Effector memory CD8-positive, alpha-beta T cell (primary cell): ENCODE measurements around the gene GPATCH8.
"Not testable (repeated sequence)": the region's sequence is repeated elsewhere in the genome, so short reads cannot be mapped to it uniquely, and the experiment has no call there.

Experiments used
- ATAC-seq: fragments of 150-1000 bp; cut with Tn5 transposase; replicated peaks from 2 replicates; pipeline ENCODE4 v1.10.0; 2021; ENCODE audit warnings: mild to moderate bottlenecking, moderate library complexity
- DNase-seq, 3 experiments: peaks; one replicate each; pipeline ENCODE4 v3.0.0; 2021
- H3K27ac Mint-ChIP-seq, 2 donors: one replicate each; pipeline ENCODE4 v1.8.0; 2022; ENCODE audit warnings: mild to moderate bottlenecking in 2 of 2, mixed read lengths in 2 of 2, moderate library complexity in 2 of 2
- H3K27me3 Mint-ChIP-seq, 2 donors: one replicate each; pipeline ENCODE4 v1.8.0; 2022; ENCODE audit warnings: mixed read lengths in 2 of 2
- H3K36me3 Mint-ChIP-seq: one replicate; pipeline ENCODE4 v1.8.0; 2022; ENCODE audit warnings: mild to moderate bottlenecking, moderate library complexity, mixed read lengths; ENCODE audit not compliant: insufficient read depth
- H3K4me1 Mint-ChIP-seq, 2 donors: one replicate each; pipeline ENCODE4 v1.8.0; 2022; ENCODE audit warnings: low read depth in 2 of 2, mixed read lengths in 2 of 2
- H3K4me3 Mint-ChIP-seq, 2 donors: one replicate each; pipeline ENCODE4 v1.8.0; 2022; ENCODE audit warnings: mild to moderate bottlenecking in 2 of 2, mixed read lengths in 2 of 2, moderate library complexity in 2 of 2
- H3K9me3 Mint-ChIP-seq, 2 donors: one replicate each; pipeline ENCODE4 v1.8.0; 2022; ENCODE audit warnings: mixed read lengths in 2 of 2

The GPATCH8 gene

GRCh38 chr17:44414394-44415155, 88.6 kb downstream of the GPATCH8 start:
- H3K27ac Mint-ChIP-seq, result no peak overlapping the region
- DNase-seq (no peak), ATAC-seq (no peak)
- H3K9me3 Mint-ChIP-seq, result no peaks in the 10 kb centered on the region
- no peaks in the 10 kb centered on the region for H3K27me3 Mint-ChIP-seq
- no peak overlapping the region for H3K4me3 Mint-ChIP-seq
- H3K36me3 Mint-ChIP-seq, result peaks cover 30% of the 10 kb centered on the region
- peaks cover 0 to under 1% of the 10 kb centered on the region in 2 donors for H3K4me1 Mint-ChIP-seq

GRCh38 chr17:44409309-44410028, 93.7 kb downstream of the GPATCH8 start:
- no peaks in the 10 kb centered on the region for H3K9me3 Mint-ChIP-seq
- H3K36me3 Mint-ChIP-seq, result peaks cover 28% of the 10 kb centered on the region
- no peak overlapping the region for H3K27ac Mint-ChIP-seq
- H3K4me1 Mint-ChIP-seq, result peaks cover 0 to 7% of the 10 kb centered on the region in 2 donors
- DNase-seq (no peak), ATAC-seq (no peak)
- no peaks in the 10 kb centered on the region for H3K27me3 Mint-ChIP-seq
- H3K4me3 Mint-ChIP-seq, result no peak overlapping the region

- no peak overlapping the region for H3K27ac Mint-ChIP-seq
These were observed 94.4 kb downstream of the GPATCH8 start for GRCh38 chr17:44408786-44409185.

GRCh38 chr17:44402564-44403172, 100.5 kb downstream of the GPATCH8 start:
- Mint-ChIP-seq H3K4me3 (no peak overlapping the region), H3K4me1 (peaks cover 0 to 4% of the 10 kb centered on the region in 2 donors), H3K27me3 (no peaks in the 10 kb centered on the region), H3K27ac (no peak overlapping the region), H3K9me3 (no peaks in the 10 kb centered on the region), H3K36me3 (peaks cover 61% of the 10 kb centered on the region)
- DNase-seq (no peak), ATAC-seq (no peak)

More at GRCh38 chr17:44408786-44409185, 94.4 kb downstream of the GPATCH8 start:
- no peaks in the 10 kb centered on the region for H3K9me3 Mint-ChIP-seq
- no peak overlapping the region for H3K4me3 Mint-ChIP-seq
- peaks cover 30% of the 10 kb centered on the region for H3K36me3 Mint-ChIP-seq
- no peaks in the 10 kb centered on the region for H3K27me3 Mint-ChIP-seq
- DNase-seq, result no peak
- H3K4me1 Mint-ChIP-seq, result peaks cover 0 to 7% of the 10 kb centered on the region in 2 donors
- no peak for ATAC-seq

- ATAC-seq (no peak), DNase-seq (no peak)
- peaks cover 52% of the 10 kb centered on the region for H3K36me3 Mint-ChIP-seq
- H3K4me3 Mint-ChIP-seq, result no peak overlapping the region
- H3K4me1 Mint-ChIP-seq, result peaks cover 3 to 4% of the 10 kb centered on the region in 2 donors
- H3K9me3 Mint-ChIP-seq, result no peaks in the 10 kb centered on the region
- H3K27ac Mint-ChIP-seq, result peak overlapping the region in 1 of 2 donors; percentile 32
- no peaks in the 10 kb centered on the region for H3K27me3 Mint-ChIP-seq
These were observed 102.9 kb downstream of the GPATCH8 start for GRCh38 chr17:44400226-44400847.

GRCh38 chr17:44398692-44399691, 104.2 kb downstream of the GPATCH8 start:
- no peak for ATAC-seq
- Mint-ChIP-seq H3K4me3 (no peak overlapping the region), H3K4me1 (peaks cover 3 to 4% of the 10 kb centered on the region in 2 donors), H3K36me3 (peaks cover 39% of the 10 kb centered on the region), H3K27me3 (no peaks in the 10 kb centered on the region), H3K27ac (peak overlapping the region; percentile 51 to 68), H3K9me3 (no peaks in the 10 kb centered on the region)
- DNase-seq, result no peak

GRCh38 chr17:44397479-44398440, 105.4 kb downstream of the GPATCH8 start:
- H3K27ac Mint-ChIP-seq, result peak overlapping the region; percentile 27 to 52

GRCh38 chr17:44396946-44397345, 106.3 kb downstream of the GPATCH8 start:
- Mint-ChIP-seq H3K27me3 (no peaks in the 10 kb centered on the region), H3K4me1 (peaks cover 3 to 4% of the 10 kb centered on the region in 2 donors), H3K36me3 (peaks cover 25% of the 10 kb centered on the region), H3K4me3 (no peak overlapping the region), H3K9me3 (no peaks in the 10 kb centered on the region), H3K27ac (peak overlapping the region in 1 of 2 donors; percentile 77)
- ATAC-seq, result no peak
- DNase-seq, result no peak

More at GRCh38 chr17:44397479-44398440, 105.4 kb downstream of the GPATCH8 start:
- DNase-seq (no peak), ATAC-seq (no peak)
- peaks cover 3 to 4% of the 10 kb centered on the region in 2 donors for H3K4me1 Mint-ChIP-seq
- no peaks in the 10 kb centered on the region for H3K27me3 Mint-ChIP-seq
- H3K9me3 Mint-ChIP-seq, result no peaks in the 10 kb centered on the region
- H3K4me3 Mint-ChIP-seq, result no peak overlapping the region
- H3K36me3 Mint-ChIP-seq, result peaks cover 33% of the 10 kb centered on the region

- Mint-ChIP-seq H3K27me3 (no peaks in the 10 kb centered on the region), H3K36me3 (peaks cover 13% of the 10 kb centered on the region), H3K9me3 (no peaks in the 10 kb centered on the region), H3K4me1 (peaks cover 4 to 12% of the 10 kb centered on the region in 2 donors), H3K27ac (peak overlapping the region in 1 of 2 donors; percentile 24), H3K4me3 (no peak overlapping the region)
- no peak for DNase-seq
- no peak for ATAC-seq
These were observed 108.4 kb downstream of the GPATCH8 start for GRCh38 chr17:44394833-44395232.

GRCh38 chr17:44394112-44394511, 109.1 kb downstream of the GPATCH8 start:
- H3K4me3 Mint-ChIP-seq, H3K9me3 Mint-ChIP-seq, ATAC-seq, DNase-seq, H3K27me3 Mint-ChIP-seq: not testable (repeated sequence)
- Mint-ChIP-seq H3K27ac (peak overlapping the region in 1 of 2 donors; percentile 24), H3K36me3 (peaks cover 13% of the 10 kb centered on the region), H3K4me1 (peaks cover 10 to 18% of the 10 kb centered on the region in 2 donors)

GRCh38 chr17:44390250-44390870, 112.8 kb downstream of the GPATCH8 start:
- H3K27me3 Mint-ChIP-seq, result peaks cover 7 to 18% of the 10 kb centered on the region in 2 donors
- DNase-seq, result no peak
- H3K4me1 Mint-ChIP-seq, result peaks cover 7 to 24% of the 10 kb centered on the region in 2 donors
- peaks cover 0 to 3% of the 10 kb centered on the region in 2 donors for H3K9me3 Mint-ChIP-seq
- H3K4me3 Mint-ChIP-seq, result no peak overlapping the region
- peaks cover 7% of the 10 kb centered on the region for H3K36me3 Mint-ChIP-seq
- ATAC-seq, result no peak
- no peak overlapping the region for H3K27ac Mint-ChIP-seq
